Right kidney (tissue), 1 donor: ENCODE data around the gene VPS8.
A peak's percentile ranks its signal among the peaks of the same experiment; 100 is the strongest.
"Not testable (repeated sequence)": the region's sequence is repeated elsewhere in the genome, so short reads cannot be mapped to it uniquely, and the experiment has no call there.

Experiments
- DNase-seq: peaks from one replicate; pipeline ENCODE4 v3.0.0-alpha.2; 2016

Gene VPS8

DNA sequence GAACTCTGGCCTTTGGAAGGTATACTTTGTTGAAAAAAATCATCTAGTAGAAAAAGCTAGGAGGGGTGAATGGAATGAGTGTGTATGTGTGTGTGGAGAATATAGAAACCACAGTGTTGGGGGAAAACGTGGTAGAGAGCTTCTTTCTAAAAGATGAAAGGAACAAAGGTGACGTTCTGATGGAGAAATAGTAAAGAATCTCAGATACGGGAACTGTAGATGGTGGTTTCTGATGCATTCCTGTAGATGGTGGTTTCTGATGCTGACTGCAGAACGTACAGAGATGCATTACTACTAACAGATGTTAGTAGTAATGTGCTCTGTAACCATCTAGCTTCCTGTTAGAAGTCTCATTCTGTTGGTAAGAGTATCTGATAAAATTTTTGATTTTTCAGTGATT is 60.2 kb downstream of the VPS8 start:
- DNase-seq: no peak

DNA sequence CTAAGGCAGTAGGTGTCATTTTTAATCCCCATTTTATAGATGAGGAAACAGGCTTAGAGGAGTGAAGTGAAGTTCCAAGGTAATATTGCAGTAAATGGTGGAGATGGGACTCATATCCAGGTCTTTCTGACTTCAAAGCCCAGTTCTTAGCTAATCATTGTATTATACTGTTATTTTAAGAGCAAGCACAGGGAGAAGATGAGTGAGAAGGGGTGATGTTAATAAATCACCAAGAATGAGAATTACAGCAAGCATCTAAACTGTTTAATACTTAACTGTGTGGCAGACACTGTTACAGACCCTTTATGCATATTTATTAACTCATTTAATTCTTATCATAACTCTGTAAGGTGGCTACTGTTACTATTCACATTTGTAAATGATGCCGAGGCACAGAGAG is 61.2 kb downstream of the VPS8 start:
- no peak for DNase-seq

DNA sequence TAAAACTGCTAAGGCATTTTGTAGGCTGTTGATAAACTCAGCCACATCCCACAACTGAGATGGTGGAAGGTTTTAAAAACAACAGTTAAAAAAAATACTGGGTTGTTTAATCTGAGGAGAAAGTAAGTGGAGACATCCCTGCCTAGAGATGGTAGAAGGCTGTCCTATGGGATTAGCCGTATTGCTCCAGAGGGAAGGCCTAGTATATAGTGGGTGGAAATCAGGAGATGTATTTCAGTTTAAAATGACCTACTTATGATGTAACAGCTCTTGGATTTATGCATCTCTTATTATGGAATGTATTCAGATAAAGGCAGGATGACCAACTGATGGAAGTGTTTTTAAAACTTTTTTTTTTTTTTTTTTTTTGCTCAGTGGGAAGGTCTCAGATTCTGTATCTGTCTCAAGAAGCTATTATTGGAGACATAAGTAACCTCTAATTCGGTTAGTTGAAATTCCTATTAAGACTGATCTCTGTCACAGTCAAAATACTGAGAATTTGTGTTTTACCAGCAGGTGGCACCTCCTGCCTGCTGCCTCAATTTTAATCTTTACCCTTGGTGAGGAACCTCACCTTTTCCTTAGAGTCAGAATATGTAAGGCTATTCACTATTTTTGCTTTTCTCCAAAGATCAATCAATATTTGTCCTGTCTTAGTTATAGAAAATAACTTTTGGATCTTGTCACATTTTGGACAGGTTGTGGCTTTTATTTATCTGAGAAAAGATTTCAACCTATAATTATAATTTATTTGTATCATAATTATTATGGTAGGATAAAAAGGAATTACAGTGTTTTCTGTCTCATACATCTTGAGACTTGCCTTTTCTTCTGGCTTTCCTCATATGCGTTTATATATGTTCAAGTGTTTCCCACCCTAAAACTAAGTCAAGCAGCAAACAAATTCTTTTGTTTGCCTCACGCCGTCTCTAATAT is 63.0 kb downstream of the VPS8 start:
- DNase-seq: no peak

DNA sequence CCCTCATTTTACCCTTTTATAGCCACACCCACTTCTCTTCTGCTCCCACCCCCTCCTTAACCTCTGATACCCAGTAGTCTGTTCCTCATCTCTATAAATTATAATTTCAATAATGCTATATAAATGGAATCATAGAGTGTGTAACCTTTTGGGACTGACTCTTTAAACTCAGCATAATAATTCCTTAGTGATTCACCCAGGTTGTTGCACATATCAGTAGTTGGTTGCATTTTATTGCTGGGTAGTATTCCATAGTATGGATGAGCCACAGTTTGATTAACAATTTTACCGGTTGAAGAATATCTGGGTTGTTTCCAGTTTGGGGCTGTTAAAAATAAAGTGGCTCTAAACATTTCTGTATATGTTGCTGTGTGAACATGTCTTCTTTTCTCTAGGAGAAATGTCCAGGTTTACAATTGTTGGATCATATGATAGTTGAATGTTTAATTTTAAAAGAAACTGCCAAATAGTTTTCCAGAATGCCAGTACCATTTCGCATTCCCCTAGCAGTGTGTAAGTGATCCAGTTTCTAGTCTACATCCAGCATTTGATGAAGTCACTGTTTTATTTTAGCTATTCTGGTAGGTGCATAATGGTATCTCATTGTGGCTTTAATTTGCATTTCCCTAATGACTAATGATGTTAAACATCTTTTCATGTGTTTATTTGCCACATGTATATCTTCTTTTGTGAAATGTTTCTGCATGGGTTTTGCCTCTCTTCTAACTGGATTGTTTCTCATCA is 68.5 kb downstream of the VPS8 start:
- no peak for DNase-seq

- no peak for DNase-seq
Measured at GRCh38 chr3:184884359-184885017, 72.5 kb downstream of the VPS8 start.

- no peak for DNase-seq
Measured at GRCh38 chr3:184885112-184885511, 73.1 kb downstream of the VPS8 start.

DNA sequence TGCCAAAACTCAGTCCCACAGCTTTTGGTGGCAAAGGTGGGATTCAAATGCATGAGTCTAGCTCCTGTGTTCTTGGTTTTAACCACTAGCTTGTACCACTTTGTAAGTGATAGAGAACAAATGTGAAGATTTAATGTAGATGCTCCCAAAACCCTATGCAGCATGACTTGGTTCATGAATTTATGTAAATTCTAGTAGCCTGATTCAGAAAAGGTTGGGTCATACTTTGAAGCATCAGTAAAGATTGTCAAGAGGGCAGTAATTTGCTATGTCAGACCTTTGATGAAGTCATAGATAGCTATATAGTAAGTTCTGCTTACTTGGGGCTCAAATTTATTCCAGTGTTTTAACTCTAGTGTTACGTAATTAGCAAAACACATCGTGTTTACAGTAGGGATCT is 75.6 kb downstream of the VPS8 start:
- no peak for DNase-seq

- no peak for DNase-seq
Measured at GRCh38 chr3:184889312-184889904, 77.4 kb downstream of the VPS8 start.

GRCh38 chr3:184894051-184894450 is 82.1 kb downstream of the VPS8 start:
- DNase-seq: no peak

DNA sequence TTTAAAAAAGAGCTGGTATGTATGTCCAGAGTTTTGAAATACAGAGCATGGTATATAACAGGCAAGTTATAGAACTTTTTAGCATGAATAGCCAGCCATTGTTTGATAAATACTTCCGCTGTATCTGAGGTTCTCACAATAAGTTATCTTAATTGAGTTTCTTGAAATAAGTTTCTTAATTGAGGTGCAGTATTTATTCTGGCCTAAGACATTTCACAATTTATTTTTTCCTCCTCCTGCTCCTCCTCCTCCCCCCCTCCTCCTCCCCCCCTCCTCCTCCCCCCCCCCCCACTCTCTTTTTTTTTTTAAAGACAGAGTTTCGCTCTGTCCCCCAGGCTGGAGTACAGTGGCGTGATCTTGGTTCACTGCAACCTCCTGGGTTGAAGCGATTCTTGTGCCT is 83.4 kb downstream of the VPS8 start:
- DNase-seq: no peak

DNA sequence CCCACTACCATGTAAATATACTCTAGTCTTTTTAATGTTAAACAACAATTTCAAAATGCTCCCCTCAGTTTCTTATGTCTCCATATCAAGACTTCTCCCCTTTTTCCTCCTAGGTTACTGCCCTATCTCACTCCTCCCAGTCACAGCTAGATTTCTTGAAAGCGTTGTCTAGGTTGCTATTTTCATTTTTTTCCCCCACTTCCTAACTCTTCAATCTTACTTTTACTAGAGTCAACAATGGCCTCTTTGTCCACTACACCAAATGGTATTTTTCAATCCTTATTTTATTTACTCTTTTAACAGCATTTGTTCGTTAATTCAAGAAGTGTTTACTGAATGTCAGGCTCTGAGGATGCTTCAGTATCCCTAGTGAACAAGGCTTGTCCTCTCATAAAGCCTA is 84.4 kb downstream of the VPS8 start:
- no peak for DNase-seq

DNA sequence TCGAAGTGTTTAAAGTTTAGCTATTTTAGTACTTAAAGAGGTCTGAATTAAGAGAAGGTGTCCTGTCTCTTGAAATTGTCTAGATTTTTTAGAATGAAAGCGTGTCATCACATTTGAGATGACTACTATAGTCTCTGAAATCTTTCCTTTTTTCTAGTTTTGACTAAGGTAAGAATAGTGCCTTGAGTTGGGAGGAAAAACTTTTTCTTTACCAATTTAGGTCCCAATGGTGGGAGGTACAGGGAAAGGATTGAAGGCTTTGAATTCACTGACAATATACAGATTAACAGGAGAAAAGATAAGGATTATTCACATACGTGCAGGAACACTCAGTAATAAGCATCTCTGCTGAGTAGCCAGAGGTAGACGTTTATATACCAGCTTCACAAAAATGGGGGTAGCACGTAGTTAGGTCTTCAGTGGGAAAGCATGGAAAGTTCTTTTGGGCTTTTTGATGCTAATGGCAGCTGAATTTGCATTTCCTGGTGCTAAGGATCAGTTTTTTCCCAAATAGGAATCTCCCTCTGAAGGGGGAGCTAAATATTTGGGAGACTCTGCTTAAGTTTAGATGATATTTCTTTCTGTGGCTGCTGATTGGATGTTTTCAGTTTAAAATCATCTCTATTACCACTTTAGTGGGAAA is 88.1 kb downstream of the VPS8 start:
- DNase-seq: no peak

DNA sequence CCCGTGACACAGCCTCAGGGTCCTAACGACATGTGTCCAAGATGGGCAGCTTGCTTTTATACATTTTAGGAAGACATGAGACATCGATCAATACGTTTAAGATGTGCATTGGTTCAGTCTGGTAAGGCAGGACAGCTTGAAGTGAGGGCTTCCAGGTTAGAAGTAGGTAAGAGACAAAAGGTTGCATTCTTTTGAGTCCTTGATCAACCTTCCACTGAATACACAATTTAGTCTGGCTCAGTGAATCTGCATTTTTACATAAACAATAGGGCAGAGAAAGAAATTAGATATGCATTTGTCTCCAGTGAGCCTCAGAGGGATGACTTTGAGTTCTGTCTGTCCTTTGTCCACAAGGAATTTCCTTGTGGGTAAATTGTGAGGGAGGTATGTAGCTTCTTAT is 95.1 kb downstream of the VPS8 start:
- not testable (repeated sequence) for DNase-seq

DNA sequence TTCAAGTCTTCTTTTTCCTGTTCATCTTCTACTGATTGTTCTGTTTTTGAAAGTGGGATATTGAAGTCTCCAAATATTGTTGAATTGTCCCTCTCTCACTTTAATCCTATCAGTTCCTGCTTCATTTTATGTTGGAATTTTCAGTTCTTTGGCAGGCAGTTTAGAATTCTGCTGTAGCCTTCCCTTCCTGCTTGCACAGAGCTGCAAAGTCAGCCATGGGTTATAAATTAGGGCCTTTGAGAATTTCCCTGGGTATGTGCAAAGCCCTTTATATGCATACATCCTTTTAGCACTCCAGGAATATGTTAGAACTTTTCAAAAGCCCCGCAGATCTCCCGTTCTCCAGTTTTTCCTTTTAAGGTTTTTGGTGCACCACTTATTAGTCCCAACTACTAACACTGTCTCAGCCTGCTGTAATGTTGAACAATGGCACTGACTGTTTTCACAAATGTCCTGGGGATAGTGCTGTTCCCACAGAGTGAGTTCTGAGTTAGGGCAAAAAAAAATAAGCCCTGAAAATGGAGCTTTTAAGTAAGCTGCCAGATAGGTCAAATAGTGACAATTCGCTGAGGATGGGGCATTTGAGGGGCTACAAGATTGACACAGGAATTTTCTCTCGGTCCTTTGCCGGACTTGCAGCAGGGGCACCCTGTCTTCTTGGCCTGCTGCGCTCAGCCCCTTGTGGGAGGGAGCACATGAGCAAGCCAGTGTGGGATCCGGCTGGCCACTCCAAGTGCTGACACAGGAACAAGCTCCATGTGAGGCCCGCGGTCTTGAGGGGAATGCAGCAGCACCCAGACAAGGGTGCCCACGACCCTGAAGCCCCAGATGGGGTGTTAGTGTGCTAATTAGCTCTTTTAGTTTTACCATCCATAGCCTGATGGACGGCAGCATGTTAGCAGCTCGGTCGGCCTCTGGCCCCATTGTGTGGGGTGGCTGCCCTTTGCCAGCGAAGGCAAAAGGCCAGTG is 96.0 kb downstream of the VPS8 start:
- DNase-seq: peak; percentile 19

GRCh38 chr3:184908859-184909258 is 96.9 kb downstream of the VPS8 start:
- no peak for DNase-seq

DNA sequence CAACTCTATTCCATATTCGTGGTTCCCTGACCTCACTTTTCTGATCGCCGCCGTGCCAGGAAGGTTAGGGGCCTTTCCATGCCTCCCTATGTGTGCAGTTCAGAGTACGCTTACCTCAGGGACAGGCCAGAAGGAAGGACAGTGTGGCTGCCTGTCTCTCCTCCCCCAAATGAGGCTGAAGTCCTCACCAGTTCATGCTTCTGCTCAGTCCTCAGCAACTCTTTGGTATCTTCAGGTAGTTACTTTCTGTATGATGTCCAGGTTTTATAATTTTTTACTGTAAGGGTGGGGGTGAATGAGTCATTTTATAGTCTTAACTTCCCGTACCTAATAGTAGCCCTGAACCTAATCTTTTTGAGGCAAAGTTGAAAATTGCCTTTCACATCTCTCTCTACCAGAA is 98.7 kb downstream of the VPS8 start:
- DNase-seq: peak; percentile 6

DNA sequence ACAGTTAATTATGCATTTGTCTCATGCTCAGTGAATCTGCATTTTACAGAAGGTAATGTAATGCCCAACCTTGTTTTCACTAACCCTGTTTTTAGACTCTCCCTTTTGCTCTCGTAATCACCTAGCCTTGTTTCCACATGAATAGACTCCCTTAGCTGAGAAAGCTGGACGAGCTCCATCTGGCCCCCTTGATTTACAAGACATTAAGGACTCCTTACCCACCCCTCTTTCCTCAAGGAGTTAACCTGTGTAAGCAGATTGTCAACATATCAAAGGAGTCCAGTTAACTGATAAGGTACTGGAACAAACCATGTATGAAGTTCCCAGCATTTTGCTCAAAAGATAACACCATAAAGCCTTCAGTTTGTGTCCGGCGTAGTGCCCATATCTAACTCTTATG is 99.6 kb downstream of the VPS8 start:
- peak; percentile 36 for DNase-seq

DNA sequence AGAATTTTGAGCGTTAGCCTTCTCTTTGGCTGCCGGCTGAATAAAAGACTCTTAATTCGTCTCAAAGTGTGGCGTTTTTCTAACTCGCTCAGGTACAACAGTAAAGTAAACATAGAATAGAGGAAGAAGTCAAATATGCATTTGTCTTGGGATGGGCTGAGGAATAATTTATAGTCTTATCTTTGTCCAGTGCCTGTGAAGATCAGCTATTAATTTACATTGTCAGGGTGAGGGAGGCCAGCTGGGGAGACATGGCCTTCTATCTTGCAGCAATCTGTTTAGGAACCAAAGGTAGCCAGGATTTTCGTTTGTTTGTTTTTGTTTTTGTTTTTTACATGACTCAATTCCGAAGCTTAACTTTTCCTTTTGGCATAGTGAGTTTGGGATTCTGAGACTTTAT is 100.2 kb downstream of the VPS8 start:
- DNase-seq: no peak

DNA sequence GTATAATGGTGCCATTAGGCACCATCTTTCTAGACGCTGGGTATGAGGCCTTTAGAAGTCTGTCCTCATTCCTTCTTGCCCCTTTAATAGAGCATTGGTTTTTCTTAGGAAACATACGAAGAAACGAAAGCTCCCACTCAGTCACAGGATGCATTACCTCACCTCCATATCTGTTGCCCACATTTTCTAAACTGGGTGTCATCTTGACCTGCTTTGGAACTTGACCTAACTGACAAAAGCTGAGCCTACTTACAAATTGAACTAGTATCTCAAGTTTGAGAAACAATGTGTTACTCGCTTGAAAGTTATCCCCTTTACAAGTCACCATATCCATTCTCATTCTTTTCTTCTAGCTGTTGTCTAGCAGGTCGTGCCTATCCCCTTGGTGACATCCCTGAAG is 102.7 kb downstream of the VPS8 start:
- DNase-seq: no peak

DNA sequence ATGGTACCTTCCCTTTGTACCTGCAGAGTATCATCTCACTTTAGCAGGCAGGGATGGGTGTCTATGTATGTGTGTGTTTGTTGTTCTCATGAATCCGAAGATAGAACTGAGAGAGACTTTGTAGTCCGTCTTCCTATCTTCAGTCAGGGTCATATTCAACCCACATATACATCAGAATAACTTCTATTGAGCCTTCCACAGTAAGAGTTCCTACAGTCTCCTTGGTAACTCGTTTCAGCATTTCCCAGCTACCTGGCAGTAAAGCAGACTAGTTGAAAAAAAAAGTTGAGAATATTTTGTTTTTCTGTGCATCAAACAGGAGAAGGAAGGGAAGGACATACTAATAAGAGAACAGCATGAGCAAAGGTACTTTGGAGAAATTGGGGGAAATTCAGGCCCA is 106.8 kb downstream of the VPS8 start:
- DNase-seq: no peak

DNA sequence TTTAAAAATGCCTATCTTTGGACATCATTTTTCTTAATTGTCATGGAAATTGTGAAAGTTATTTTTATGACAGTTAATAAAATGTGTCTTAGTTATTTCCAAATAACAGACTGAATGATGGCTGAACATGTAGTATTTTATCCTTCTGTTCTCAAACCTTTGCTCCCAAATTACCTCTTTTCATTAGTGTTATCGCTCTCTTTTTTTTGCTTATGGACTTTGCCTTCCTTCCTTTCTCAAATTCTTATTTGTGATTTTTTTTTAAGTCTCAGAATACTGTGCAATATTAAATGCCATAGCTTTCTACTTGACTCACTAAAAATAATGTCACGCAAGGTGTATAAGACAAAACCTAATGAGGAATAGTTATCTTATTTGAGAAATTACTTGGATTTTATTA is 107.7 kb downstream of the VPS8 start:
- DNase-seq: no peak
